DLD1 (cell line): Measurements from ENCODE around the gene SLC4A1AP.
"Not testable (repeated sequence)": the region's sequence is repeated elsewhere in the genome, so short reads cannot be mapped to it uniquely, and the experiment has no call there.

Source experiments
- in situ Hi-C: cut with HindIII; loops from 2 replicates; pipeline ENCODE4 v1.10.0; 2017; ENCODE audit warnings: low sequenced_read_pairs

The SLC4A1AP gene

GRCh38 chr2:27663285-27664153 lies at the start of gene SLC4A1AP, which contains the start of gene SUPT7L:
Gene SLC4A1AP, plus strand, starts transcription at chr2:27663889. Its CDS starts 26 bp downstream, at chr2:27663915.
Gene SUPT7L, minus strand, starts transcription at chr2:27663614. Its CDS starts 1,422 bp downstream, at chr2:27662192.
- in situ Hi-C loops: no loop called here

- in situ Hi-C loops: no loop called here
Observed at GRCh38 chr2:27613985-27614384, 49.7 kb upstream of the SLC4A1AP start.

- in situ Hi-C loops: no loop called here
Observed at GRCh38 chr2:27615316-27615715, 48.4 kb upstream of the SLC4A1AP start.

- in situ Hi-C loops: loop anchor here (5.0 kb wide), 1 partner anchor 34 kb away; no protein-coding TSS in a partner anchor
Observed at GRCh38 chr2:27621524-27621923, 42.2 kb upstream of the SLC4A1AP start.

- in situ Hi-C loops: loop anchor here (5.0 kb wide), 1 partner anchor 36 kb away; no protein-coding TSS in a partner anchor
Observed at GRCh38 chr2:27622921-27623384, 40.7 kb upstream of the SLC4A1AP start.

- in situ Hi-C loops: loop anchor here (5.0 kb wide), 1 partner anchor 38 kb away; no protein-coding TSS in a partner anchor
Observed at GRCh38 chr2:27624943-27625342, 38.7 kb upstream of the SLC4A1AP start.

- in situ Hi-C loops: not testable (repeated sequence)
Observed at GRCh38 chr2:27626323-27626722, 37.4 kb upstream of the SLC4A1AP start.

GRCh38 chr2:27626921-27627320 lies 36.8 kb upstream of the SLC4A1AP start:
- in situ Hi-C loops: not testable (repeated sequence)

GRCh38 chr2:27627963-27628766 lies 35.5 kb upstream of the SLC4A1AP start:
- in situ Hi-C loops: no loop called here

- in situ Hi-C loops: no loop called here
Observed at GRCh38 chr2:27628767-27629709, 34.7 kb upstream of the SLC4A1AP start, which contains the start of the genes CCDC121 and GPN1. Gene CCDC121, minus strand, starts transcription at chr2:27629012. Its CDS starts 1,213 bp downstream, at chr2:27627799. Gene GPN1, plus strand, starts transcription at chr2:27629050. Its CDS starts 9 bp downstream, at chr2:27629059.

GRCh38 chr2:27630257-27630656 lies 33.4 kb upstream of the SLC4A1AP start:
- in situ Hi-C loops: not testable (repeated sequence)

GRCh38 chr2:27634291-27634690 lies 29.4 kb upstream of the SLC4A1AP start:
- in situ Hi-C loops: no loop called here

- in situ Hi-C loops: no loop called here
Observed at GRCh38 chr2:27636766-27637165, 26.9 kb upstream of the SLC4A1AP start.

GRCh38 chr2:27638037-27638637 lies 25.6 kb upstream of the SLC4A1AP start:
- in situ Hi-C loops: no loop called here

GRCh38 chr2:27638709-27639108 lies 25.0 kb upstream of the SLC4A1AP start:
- in situ Hi-C loops: no loop called here

- in situ Hi-C loops: no loop called here
Observed at GRCh38 chr2:27640722-27641245, 22.9 kb upstream of the SLC4A1AP start.

- in situ Hi-C loops: no loop called here
Observed at GRCh38 chr2:27645197-27645596, 18.5 kb upstream of the SLC4A1AP start.

- in situ Hi-C loops: no loop called here
Observed at GRCh38 chr2:27647289-27647688, 16.4 kb upstream of the SLC4A1AP start.

- in situ Hi-C loops: no loop called here
Observed at GRCh38 chr2:27647737-27648136, 16.0 kb upstream of the SLC4A1AP start.
